DND-41 (cell line): Measurements from ENCODE around the gene SLAIN2.

Source experiments
- ATAC-seq: fragments of 200-7000 bp; cut with Tn5 transposase; 3 replicates; pipeline ENCODE4 v1.9.1; 2021; ENCODE audit warnings: low read depth; ENCODE audit not compliant: insufficient read depth
- DNase-seq: peaks from one replicate; pipeline ENCODE4 v3.0.0-alpha.2; 2020
- H2AFZ ChIP-seq: 2 replicates; pipeline ENCODE4 v1.6.0; 2012; ENCODE audit warnings: low read depth, low read length
- H3K27ac ChIP-seq: 2 replicates; pipeline ENCODE4 v1.5.1; 2012; ENCODE audit warnings: low read length, inconsistent platforms
- H3K27me3 ChIP-seq: fragments of 200-600 bp; sonication (generic); 2 replicates; pipeline ENCODE4 v1.6.0; 2012; ENCODE audit warnings: low read length, mild to moderate bottlenecking, inconsistent platforms; ENCODE audit not compliant: insufficient read depth, poor library complexity
- H3K36me3 ChIP-seq: 2 replicates; pipeline ENCODE4 v1.5.1; 2012; ENCODE audit warnings: low read length, inconsistent platforms; ENCODE audit not compliant: insufficient read depth
- H3K4me1 ChIP-seq: 2 replicates; pipeline ENCODE4 v1.5.1; 2012; ENCODE audit warnings: mild to moderate bottlenecking, low read length; ENCODE audit not compliant: insufficient read depth
- H3K4me2 ChIP-seq: 2 replicates; pipeline ENCODE4 v1.6.0; 2012; ENCODE audit warnings: mild to moderate bottlenecking, moderate library complexity, low read length, inconsistent platforms; ENCODE audit not compliant: insufficient read depth
- H3K4me3 ChIP-seq, 2 experiments: fragments of 200-600 bp in 1 of 2; shearing (Covaris generic) in 1 of 2; 2 replicates each; pipeline ENCODE4 v1.5.1; 2012 to 2016; ENCODE audit warnings: inconsistent platforms in 2 of 2, low read length in 2 of 2, mild to moderate bottlenecking in 2 of 2, low read depth in 1 of 2, moderate library complexity in 1 of 2
- H3K79me2 ChIP-seq: 2 replicates; pipeline ENCODE4 v1.6.0; 2012; ENCODE audit warnings: low read length, inconsistent platforms; ENCODE audit not compliant: insufficient read depth
- H3K9ac ChIP-seq: 2 replicates; pipeline ENCODE4 v1.6.0; 2012; ENCODE audit warnings: low read depth, mild to moderate bottlenecking, inconsistent platforms, low read length, moderate library complexity
- H3K9me3 ChIP-seq: 2 replicates; pipeline ENCODE4 v1.5.1; 2012; ENCODE audit warnings: low read length, moderate library complexity, mild to moderate bottlenecking, inconsistent platforms; ENCODE audit not compliant: insufficient read depth, severe bottlenecking
- H4K20me1 ChIP-seq: 2 replicates; pipeline ENCODE4 v1.6.0; 2012; ENCODE audit warnings: low read length; ENCODE audit not compliant: insufficient read depth
- CTCF ChIP-seq: IDR thresholded peaks from 2 replicates; pipeline ENCODE4 v1.5.1; 2012; ENCODE audit warnings: borderline replicate concordance, low read length, moderate library complexity, mild to moderate bottlenecking; ENCODE audit not compliant: poor library complexity, severe bottlenecking; ENCODE audit errors: extremely low read depth
- EZH2 ChIP-seq: IDR thresholded peaks from 3 replicates; pipeline ENCODE4 v1.6.1; 2012; ENCODE audit warnings: borderline replicate concordance, low read depth, mild to moderate bottlenecking, moderate library complexity, low read length, inconsistent platforms; ENCODE audit not compliant: severe bottlenecking

The SLAIN2 gene

GRCh38 chr4:48420144-48420543, 78.8 kb downstream of the SLAIN2 start:
- no peak for TF ChIP-seq EZH2
- no peak for TF ChIP-seq CTCF
- H3K79me2 ChIP-seq, result no peaks in the 10 kb centered on the region
- no peak overlapping the region for H3K27ac ChIP-seq
- no peak overlapping the region for H3K4me3 ChIP-seq
- no peak for ATAC-seq
- no peak overlapping the region for H2AFZ ChIP-seq
- H3K4me1 ChIP-seq, result no peaks in the 10 kb centered on the region
- H3K36me3 ChIP-seq, result peaks cover 33% of the 10 kb centered on the region
- no peaks in the 10 kb centered on the region for H4K20me1 ChIP-seq
- H3K27me3 ChIP-seq, result no peaks in the 10 kb centered on the region
- H3K9ac ChIP-seq, result no peak overlapping the region
- H3K4me2 ChIP-seq, result no peak overlapping the region
- H3K9me3 ChIP-seq, result no peaks in the 10 kb centered on the region
- no peak for DNase-seq

- Histone ChIP-seq H3K4me1 (no peaks in the 10 kb centered on the region), H3K36me3 (peaks cover 33% of the 10 kb centered on the region), H3K4me2 (no peak overlapping the region), H3K9me3 (no peaks in the 10 kb centered on the region), H2AFZ (no peak overlapping the region), H3K27ac (no peak overlapping the region), H3K4me3 (no peak overlapping the region), H3K9ac (no peak overlapping the region), H3K79me2 (no peaks in the 10 kb centered on the region), H4K20me1 (no peaks in the 10 kb centered on the region), H3K27me3 (no peaks in the 10 kb centered on the region)
- ATAC-seq, result no peak
- TF ChIP-seq CTCF (no peak), EZH2 (no peak)
- no peak for DNase-seq
Measured at GRCh38 chr4:48421101-48421500, 79.8 kb downstream of the SLAIN2 start.

GRCh38 chr4:48428926-48429325, 87.6 kb downstream of the SLAIN2 start:
- H3K9ac ChIP-seq, result no peak overlapping the region
- TF ChIP-seq EZH2 (no peak), CTCF (no peak)

GRCh38 chr4:48429709-48430474, 88.6 kb downstream of the SLAIN2 start:
- H4K20me1 ChIP-seq, result no peaks in the 10 kb centered on the region

More at GRCh38 chr4:48428926-48429325, 87.6 kb downstream of the SLAIN2 start:
- no peaks in the 10 kb centered on the region for H3K27me3 ChIP-seq
- H3K27ac ChIP-seq, result no peak overlapping the region
- DNase-seq, result no peak
- no peak overlapping the region for H2AFZ ChIP-seq
- H3K9me3 ChIP-seq, result no peaks in the 10 kb centered on the region
- H3K79me2 ChIP-seq, result no peaks in the 10 kb centered on the region
- ATAC-seq, result no peak
- H3K4me1 ChIP-seq, result no peaks in the 10 kb centered on the region
- H3K4me2 ChIP-seq, result no peak overlapping the region
- H3K4me3 ChIP-seq, result no peak overlapping the region
- H4K20me1 ChIP-seq, result no peaks in the 10 kb centered on the region
- no peaks in the 10 kb centered on the region for H3K36me3 ChIP-seq

More at GRCh38 chr4:48429709-48430474, 88.6 kb downstream of the SLAIN2 start:
- H3K4me2 ChIP-seq, result no peak overlapping the region
- no peaks in the 10 kb centered on the region for H3K27me3 ChIP-seq
- no peak overlapping the region for H3K9ac ChIP-seq
- TF ChIP-seq CTCF, result no peak
- no peak for TF ChIP-seq EZH2
- H3K36me3 ChIP-seq, result no peaks in the 10 kb centered on the region
- H3K4me3 ChIP-seq, result no peak overlapping the region
- no peaks in the 10 kb centered on the region for H3K79me2 ChIP-seq
- no peaks in the 10 kb centered on the region for H3K9me3 ChIP-seq
- no peak for ATAC-seq
- no peak overlapping the region for H3K27ac ChIP-seq
- DNase-seq, result no peak
- H2AFZ ChIP-seq, result no peak overlapping the region
- no peaks in the 10 kb centered on the region for H3K4me1 ChIP-seq
